WTC11 (cell line): Measurements from ENCODE around the gene ATP6V0B. TPM values are rescaled to one million over a fixed set of nuclear protein-coding genes. Genes with fewer than 3 reads are reported as not detected.

ENCODE experiments used
- ATAC-seq: fragments of 200-7000 bp; cut with Tn5 transposase; 2 replicates; pipeline ENCODE4 v1.10.0; 2021; ENCODE audit warnings: mild to moderate bottlenecking, moderate library complexity
- CTCF ChIA-PET: fragments of 300-600 bp; sonication (Branson Sonifier 250); formaldehyde crosslinking; loops from one replicate; lab custom pipeline; 2021; ENCODE audit warnings: antibody characterized with exemption; lab: Charles Lee
- POLR2A ChIA-PET: fragments of 350-600 bp; sonication (Branson Sonifier 250); formaldehyde crosslinking; loops from one replicate; lab custom pipeline; 2021; ENCODE audit warnings: antibody characterized with exemption; lab: Charles Lee
- DNase-seq: peaks from one replicate; pipeline ENCODE4 v3.0.0; 2021; ENCODE audit warnings: low spot score
- H3K27ac Mint-ChIP-seq: 2 replicates; pipeline ENCODE4 v1.8.0; 2021; ENCODE audit warnings: mixed read lengths
- H3K27me3 Mint-ChIP-seq: 2 replicates; pipeline ENCODE4 v1.8.0; 2021; ENCODE audit warnings: low read depth, mild to moderate bottlenecking, moderate library complexity, mixed read lengths
- H3K36me3 Mint-ChIP-seq: 2 replicates; pipeline ENCODE4 v1.8.0; 2021; ENCODE audit warnings: mixed read lengths
- H3K4me1 Mint-ChIP-seq: 2 replicates; pipeline ENCODE4 v1.8.0; 2022; ENCODE audit warnings: mixed read lengths
- H3K4me3 Mint-ChIP-seq: 2 replicates; pipeline ENCODE4 v1.8.0; 2021; ENCODE audit warnings: mild to moderate bottlenecking, moderate library complexity, mixed read lengths
- H3K9me3 Mint-ChIP-seq: 2 replicates; pipeline ENCODE4 v1.8.0; 2021; ENCODE audit warnings: mixed read lengths
- AFF4 ChIP-seq: sonication (generic); formaldehyde crosslinking; IDR thresholded peaks from 2 replicates; pipeline ENCODE4 v1.8.1; 2023; ENCODE audit warnings: mild to moderate bottlenecking, missing genetic modification reagents, borderline replicate concordance
- ATF1 ChIP-seq: sonication (generic); formaldehyde crosslinking; IDR thresholded peaks from 2 replicates; pipeline ENCODE4 v1.8.1; 2023; ENCODE audit warnings: mild to moderate bottlenecking, moderate library complexity, missing genetic modification reagents
- ATF6 ChIP-seq: sonication (generic); formaldehyde crosslinking; IDR thresholded peaks from 2 replicates; pipeline ENCODE4 v1.8.1; 2023; ENCODE audit warnings: mild to moderate bottlenecking, missing genetic modification reagents
- HMGA2 ChIP-seq: fragments of 250-450 bp; sonication (Bioruptor Pico); IDR thresholded peaks from 2 replicates; pipeline ENCODE4 v1.4.0; 2021; ENCODE audit warnings: mild to moderate bottlenecking, moderate library complexity
- IRF2 ChIP-seq: sonication (generic); formaldehyde crosslinking; IDR thresholded peaks from 2 replicates; pipeline ENCODE4 v1.8.0; 2022; ENCODE audit warnings: low read depth, missing genetic modification reagents, borderline replicate concordance
- MXD4 ChIP-seq: fragments of 250-450 bp; sonication (Bioruptor Pico); IDR thresholded peaks from 2 replicates; pipeline ENCODE4 v1.8.0; 2021; ENCODE audit warnings: mild to moderate bottlenecking, moderate library complexity, borderline replicate concordance
- NFE2L1 ChIP-seq: sonication (generic); formaldehyde crosslinking; IDR thresholded peaks from 2 replicates; pipeline ENCODE4 v1.8.1; 2023; ENCODE audit warnings: missing genetic modification reagents
- NFYB ChIP-seq: sonication (generic); formaldehyde crosslinking; conservative IDR thresholded peaks from 2 replicates; pipeline ENCODE4 v1.8.0; 2022; ENCODE audit warnings: low read depth, missing genetic modification reagents
- OVOL2 ChIP-seq: fragments of 250-450 bp; sonication (Bioruptor Pico); IDR thresholded peaks from 2 replicates; pipeline ENCODE4 v1.9.0; 2021; ENCODE audit warnings: mild to moderate bottlenecking, borderline replicate concordance
- SP1 ChIP-seq: sonication (generic); formaldehyde crosslinking; conservative IDR thresholded peaks from 2 replicates; pipeline ENCODE4 v1.8.1; 2022; ENCODE audit warnings: missing genetic modification reagents
- TCF7 ChIP-seq: sonication (generic); formaldehyde crosslinking; IDR thresholded peaks from 2 replicates; pipeline ENCODE4 v1.8.0; 2022; ENCODE audit warnings: mild to moderate bottlenecking, low read depth, missing genetic modification reagents, moderate library complexity
- TEAD1 ChIP-seq: sonication (generic); formaldehyde crosslinking; IDR thresholded peaks from 2 replicates; pipeline ENCODE4 v1.8.0; 2022; ENCODE audit warnings: mild to moderate bottlenecking, missing genetic modification reagents
- ZNF138 ChIP-seq: sonication (generic); formaldehyde crosslinking; conservative IDR thresholded peaks from 2 replicates; pipeline ENCODE4 v1.8.1; 2022; ENCODE audit warnings: mild to moderate bottlenecking, moderate library complexity, missing genetic modification reagents
- ZNF281 ChIP-seq: sonication (generic); formaldehyde crosslinking; IDR thresholded peaks from 2 replicates; pipeline ENCODE4 v1.8.0; 2023; ENCODE audit warnings: mild to moderate bottlenecking, missing genetic modification reagents
- ZNF317 ChIP-seq: sonication (generic); formaldehyde crosslinking; IDR thresholded peaks from 2 replicates; pipeline ENCODE4 v1.8.1; 2023; ENCODE audit warnings: low read depth, mild to moderate bottlenecking, moderate library complexity, missing genetic modification reagents, borderline replicate concordance
- ZNF416 ChIP-seq: fragments of 250-450 bp; sonication (Bioruptor Pico); IDR thresholded peaks from 2 replicates; pipeline ENCODE4 v1.9.0; 2021; ENCODE audit warnings: mild to moderate bottlenecking, inconsistent platforms
- total RNA-seq: library from RNA; stranded (reverse); gene quantifications from 3 replicates; pipeline ENCODE4 v1.2.3, GENCODE V29; 2021
- TF ChIP-seq, protein P1 (sequence below): sonication (generic); formaldehyde crosslinking; IDR thresholded peaks from 2 replicates; pipeline ENCODE4 v1.8.1; 2023; ENCODE audit warnings: mild to moderate bottlenecking, missing genetic modification reagents
- TF ChIP-seq, protein P2 (sequence below): sonication (generic); formaldehyde crosslinking; IDR thresholded peaks from 2 replicates; pipeline ENCODE4 v1.8.0; 2022; ENCODE audit warnings: mild to moderate bottlenecking, missing genetic modification reagents

ATP6V0B gene
- total RNA-seq, 1 experiment from 2014 or later: 110 TPM

GRCh38 chr1:43963890-43964289 is 10.9 kb upstream of the ATP6V0B start (continued):
- no peak for TF ChIP-seq ZNF281 (CRISPR knock-in tag)
- TF ChIP-seq, protein P1, sequence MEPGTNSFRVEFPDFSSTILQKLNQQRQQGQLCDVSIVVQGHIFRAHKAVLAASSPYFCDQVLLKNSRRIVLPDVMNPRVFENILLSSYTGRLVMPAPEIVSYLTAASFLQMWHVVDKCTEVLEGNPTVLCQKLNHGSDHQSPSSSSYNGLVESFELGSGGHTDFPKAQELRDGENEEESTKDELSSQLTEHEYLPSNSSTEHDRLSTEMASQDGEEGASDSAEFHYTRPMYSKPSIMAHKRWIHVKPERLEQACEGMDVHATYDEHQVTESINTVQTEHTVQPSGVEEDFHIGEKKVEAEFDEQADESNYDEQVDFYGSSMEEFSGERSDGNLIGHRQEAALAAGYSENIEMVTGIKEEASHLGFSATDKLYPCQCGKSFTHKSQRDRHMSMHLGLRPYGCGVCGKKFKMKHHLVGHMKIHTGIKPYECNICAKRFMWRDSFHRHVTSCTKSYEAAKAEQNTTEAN (CRISPR knock-in tag): no peak
- no peak for TF ChIP-seq AFF4 (CRISPR knock-in tag)
- TF ChIP-seq TEAD1 (CRISPR knock-in tag): no peak
- TF ChIP-seq IRF2 (CRISPR knock-in tag): no peak
- TF ChIP-seq TCF7: no peak
- no peak for TF ChIP-seq NFYB (CRISPR knock-in tag)
- TF ChIP-seq ZNF416 (CRISPR knock-in tag): no peak

DNA sequence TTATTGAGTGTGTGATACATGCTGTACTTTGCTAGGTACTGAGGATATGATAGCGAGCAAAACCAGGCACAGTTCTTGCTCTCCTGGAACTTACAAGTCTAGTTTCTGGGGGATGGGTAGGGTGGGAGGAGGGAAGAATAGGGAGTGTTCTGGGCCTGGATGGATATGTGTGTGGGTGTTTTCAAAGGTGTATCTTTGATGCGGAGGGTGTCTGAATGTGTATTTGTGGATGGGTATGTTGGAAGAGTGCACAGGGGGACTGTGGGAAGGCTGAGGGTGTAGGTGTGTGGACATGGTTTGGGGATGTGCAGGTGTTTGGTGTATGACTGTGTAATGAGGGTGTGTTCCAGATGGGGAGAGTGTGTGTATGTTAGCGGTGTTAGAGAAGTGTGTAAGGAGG is 9.4 kb upstream of the ATP6V0B start:
- no peaks in the 10 kb centered on the region for H3K27me3 Mint-ChIP-seq
- ChIA-PET CTCF (no interaction called here), POLR2A (no interaction called here)
- no peak overlapping the region for H3K4me3 Mint-ChIP-seq
- no peak for DNase-seq
- no peaks in the 10 kb centered on the region for H3K36me3 Mint-ChIP-seq
- no peak for ATAC-seq
- H3K27ac Mint-ChIP-seq: no peak overlapping the region
- H3K9me3 Mint-ChIP-seq: no peaks in the 10 kb centered on the region
- H3K4me1 Mint-ChIP-seq: peaks cover 6% of the 10 kb centered on the region; the same call in 1 of the 2 replicates
- TF ChIP-seq OVOL2 (CRISPR knock-in tag) (no peak), ZNF138 (CRISPR knock-in tag) (no peak), NFE2L1 (CRISPR knock-in tag) (no peak)

GRCh38 chr1:43968348-43968948 is 6.3 kb upstream of the ATP6V0B start:
- no peak for ATAC-seq
- Mint-ChIP-seq H3K27me3 (no peaks in the 10 kb centered on the region), H3K36me3 (peaks cover 13% of the 10 kb centered on the region; the same call in 1 of the 2 replicates), H3K4me1 (peaks cover 14% of the 10 kb centered on the region), H3K4me3 (0 out of 2 replicates have a peak overlapping the region, but pooled peaks have one; percentile 3), H3K27ac (no peak overlapping the region), H3K9me3 (no peaks in the 10 kb centered on the region)
- DNase-seq: peak; percentile 75
- CTCF ChIA-PET: interaction anchor here (0.9 to 1.8 kb wide), 5 partner anchors 21 to 79 kb away, joined by 3 to 6 read pairs (median 4); partner anchors contain the start of gene IPO13
- POLR2A ChIA-PET: interaction anchor here (1.0 to 1.1 kb wide), 2 partner anchors 15 to 18 kb away, joined by 3 read pairs; no protein-coding TSS in a partner anchor
- TF ChIP-seq ATF6 (CRISPR knock-in tag): no peak
- TF ChIP-seq, protein P2, sequence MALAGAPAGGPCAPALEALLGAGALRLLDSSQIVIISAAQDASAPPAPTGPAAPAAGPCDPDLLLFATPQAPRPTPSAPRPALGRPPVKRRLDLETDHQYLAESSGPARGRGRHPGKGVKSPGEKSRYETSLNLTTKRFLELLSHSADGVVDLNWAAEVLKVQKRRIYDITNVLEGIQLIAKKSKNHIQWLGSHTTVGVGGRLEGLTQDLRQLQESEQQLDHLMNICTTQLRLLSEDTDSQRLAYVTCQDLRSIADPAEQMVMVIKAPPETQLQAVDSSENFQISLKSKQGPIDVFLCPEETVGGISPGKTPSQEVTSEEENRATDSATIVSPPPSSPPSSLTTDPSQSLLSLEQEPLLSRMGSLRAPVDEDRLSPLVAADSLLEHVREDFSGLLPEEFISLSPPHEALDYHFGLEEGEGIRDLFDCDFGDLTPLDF (CRISPR knock-in tag): no peak
- TF ChIP-seq ZNF317 (CRISPR knock-in tag): no peak
- TF ChIP-seq ATF1 (CRISPR knock-in tag): no peak
- TF ChIP-seq HMGA2 (CRISPR knock-in tag): no peak
- TF ChIP-seq MXD4 (CRISPR knock-in tag): no peak
- TF ChIP-seq NFYB (CRISPR knock-in tag): no peak
- no peak for TF ChIP-seq SP1 (CRISPR knock-in tag)
